ENCODE results near the gene KRT4.

The KRT4 gene

DNA sequence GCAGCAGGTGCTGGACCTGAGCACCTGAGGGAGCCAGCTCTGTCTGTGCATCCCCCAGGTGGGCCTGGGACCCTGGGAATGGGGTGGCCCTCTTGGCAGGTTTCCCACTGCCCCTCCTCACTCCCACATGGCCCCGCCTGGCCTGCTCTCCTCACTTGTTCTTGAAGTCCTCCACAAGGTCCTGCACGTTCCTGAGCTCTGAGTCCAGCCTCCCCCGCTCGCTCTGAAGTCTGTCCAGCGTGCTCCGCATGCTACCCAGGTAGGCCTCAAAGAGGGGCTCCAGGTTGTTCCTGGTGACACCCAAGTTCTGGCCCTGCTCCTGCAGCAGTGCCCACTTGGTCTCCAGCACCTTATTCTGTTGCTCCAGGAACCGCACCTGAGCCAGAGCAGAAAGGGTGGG lies 17.3 kb upstream of the KRT4 start:
- DNase-seq (ENCODE audit: extremely low spot score) = no peak
- CTCF ChIA-PET = interaction anchor here (0.7 to 0.8 kb wide), 2 partner anchors 34 to 39 kb away, joined by 3 to 4 read pairs; no protein-coding TSS in a partner anchor
- TF ChIP-seq LEF1 (IDR thresholded peaks at IDR 0.05; ENCODE audit: borderline replicate concordance) (no peak), SP1 (IDR thresholded peaks at IDR 0.05) (no peak)
- POLR2A ChIA-PET = no interaction called here

DNA sequence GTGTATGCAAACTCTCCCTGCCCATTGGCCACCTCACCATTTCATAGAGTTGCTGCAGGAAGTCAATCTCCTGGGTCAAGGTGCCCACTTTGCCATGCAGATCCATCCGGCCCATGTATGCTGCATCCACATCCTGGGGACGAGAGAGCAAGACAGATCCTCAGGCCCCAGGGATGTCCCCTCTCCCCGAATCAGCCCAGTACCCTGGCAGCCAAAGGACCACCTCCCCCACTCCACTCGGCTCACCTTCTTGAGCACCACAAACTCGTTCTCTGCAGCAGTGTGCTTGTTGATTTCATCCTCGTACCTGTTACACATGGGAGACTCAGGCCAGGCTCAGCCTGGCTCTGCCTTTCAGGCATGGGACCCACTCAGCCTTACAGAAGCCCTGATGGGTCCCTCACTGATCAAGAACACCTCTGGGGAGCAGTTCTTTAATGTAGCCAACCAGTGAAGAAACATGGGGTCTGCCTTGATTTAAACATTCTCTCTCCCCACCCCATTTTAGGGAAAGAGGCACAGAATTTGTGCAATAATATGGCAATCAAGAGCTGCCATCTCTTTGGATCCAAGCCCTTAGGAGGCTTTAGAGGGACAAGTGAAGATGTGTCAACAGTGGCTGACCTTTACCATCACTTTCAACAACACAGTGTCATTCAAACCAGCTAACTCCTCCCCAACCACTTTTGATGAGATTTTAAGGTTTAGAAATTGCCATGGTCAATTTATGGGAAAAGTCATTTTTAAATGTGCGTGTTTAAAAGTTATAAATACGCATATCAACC lies 16.3 kb upstream of the KRT4 start:
- DNase-seq (ENCODE audit: extremely low spot score) = no peak
- POLR2A ChIA-PET = no interaction called here
- CTCF ChIA-PET = interaction anchor here (0.5 kb wide), 1 partner anchor 873 kb away, joined by 4 read pairs; no protein-coding TSS in a partner anchor
- no peak for TF ChIP-seq FOXM1 (IDR thresholded peaks at IDR 0.05; ENCODE audit: borderline replicate concordance)
- TF ChIP-seq ZNF384 (IDR thresholded peaks at IDR 0.05) = no peak

DNA sequence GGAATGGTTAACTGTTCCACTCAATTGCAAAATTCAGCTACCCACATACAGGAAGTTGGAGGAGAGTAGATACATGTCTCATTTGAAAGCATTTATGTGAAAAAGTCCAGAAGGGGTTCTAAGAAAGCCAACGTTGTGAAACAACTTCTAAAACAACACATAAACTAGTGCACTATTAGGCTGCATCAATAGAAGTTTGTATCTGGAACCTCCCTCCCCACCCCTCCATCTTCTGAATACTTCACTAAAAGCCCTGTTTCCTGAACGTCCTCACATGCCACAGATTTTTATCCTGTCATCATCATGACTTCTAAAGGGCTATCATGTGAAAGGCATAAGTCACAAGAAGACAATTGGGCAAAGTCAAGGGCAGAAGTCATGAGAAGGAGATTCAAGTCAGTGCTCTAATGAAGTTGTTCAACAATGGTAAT lies 14.7 kb upstream of the KRT4 start:
- DNase-seq (ENCODE audit: extremely low spot score) = no peak
- POLR2A ChIA-PET = no interaction called here

DNA sequence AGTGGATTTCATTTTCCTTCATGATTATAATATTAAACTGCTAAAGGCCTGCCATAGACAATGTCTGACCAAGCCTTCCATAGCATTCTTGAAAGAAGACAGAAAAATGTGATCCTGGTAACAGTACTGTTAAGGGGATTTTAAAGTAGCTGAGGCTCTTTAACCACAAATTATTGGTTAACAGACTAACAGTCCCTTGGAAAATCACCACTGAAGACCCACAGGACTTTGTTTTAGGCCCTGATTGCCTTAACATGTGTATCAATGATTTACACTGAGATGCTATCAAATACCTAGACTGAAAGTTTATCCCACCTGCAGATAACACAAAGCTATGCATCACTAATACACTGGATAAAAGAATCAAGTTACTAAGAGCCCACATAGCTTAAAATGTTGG lies 14.2 kb upstream of the KRT4 start:
- TF ChIP-seq L3MBTL2 (conservative IDR thresholded peaks at IDR 0.05) = no peak
- no peak for TF ChIP-seq LEF1 (IDR thresholded peaks at IDR 0.05; ENCODE audit: borderline replicate concordance)
- TF ChIP-seq FOXA1 (IDR thresholded peaks at IDR 0.05) = no peak
- TF ChIP-seq, protein P1, sequence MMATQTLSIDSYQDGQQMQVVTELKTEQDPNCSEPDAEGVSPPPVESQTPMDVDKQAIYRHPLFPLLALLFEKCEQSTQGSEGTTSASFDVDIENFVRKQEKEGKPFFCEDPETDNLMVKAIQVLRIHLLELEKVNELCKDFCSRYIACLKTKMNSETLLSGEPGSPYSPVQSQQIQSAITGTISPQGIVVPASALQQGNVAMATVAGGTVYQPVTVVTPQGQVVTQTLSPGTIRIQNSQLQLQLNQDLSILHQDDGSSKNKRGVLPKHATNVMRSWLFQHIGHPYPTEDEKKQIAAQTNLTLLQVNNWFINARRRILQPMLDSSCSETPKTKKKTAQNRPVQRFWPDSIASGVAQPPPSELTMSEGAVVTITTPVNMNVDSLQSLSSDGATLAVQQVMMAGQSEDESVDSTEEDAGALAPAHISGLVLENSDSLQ (IDR thresholded peaks at IDR 0.05) = no peak
- TF ChIP-seq BHLHE40 (IDR thresholded peaks at IDR 0.05; ENCODE audit: borderline replicate concordance) = no peak
- no peak for TF ChIP-seq TARDBP (IDR thresholded peaks at IDR 0.05)
- no peak for TF ChIP-seq ZNF384 (IDR thresholded peaks at IDR 0.05)
- no peak for TF ChIP-seq FOXK2 (IDR thresholded peaks at IDR 0.05)
- no peak for TF ChIP-seq ELF4 (IDR thresholded peaks at IDR 0.05)
- no peak for TF ChIP-seq SP1 (IDR thresholded peaks at IDR 0.05)
- TF ChIP-seq HDGF (IDR thresholded peaks at IDR 0.05; ENCODE audit: borderline replicate concordance) = no peak
- no peak for TF ChIP-seq FOXM1 (IDR thresholded peaks at IDR 0.05; ENCODE audit: borderline replicate concordance)
- no peak for TF ChIP-seq NFRKB (IDR thresholded peaks at IDR 0.05)
- TF ChIP-seq SUZ12 (IDR thresholded peaks at IDR 0.05) = no peak
- TF ChIP-seq CTBP1 (IDR thresholded peaks at IDR 0.05; ENCODE audit: borderline replicate concordance) = no peak
- TF ChIP-seq ARNT (IDR thresholded peaks at IDR 0.05) = no peak
- CTCF ChIA-PET = no interaction called here
- POLR2A ChIA-PET = no interaction called here
- DNase-seq (ENCODE audit: extremely low spot score) = no peak

More for the DNA sequence above, 14.7 kb upstream of the KRT4 start:
- TF ChIP-seq TARDBP (IDR thresholded peaks at IDR 0.05) (no peak), FOXA1 (IDR thresholded peaks at IDR 0.05) (no peak), FOXM1 (IDR thresholded peaks at IDR 0.05; ENCODE audit: borderline replicate concordance) (no peak), NFRKB (IDR thresholded peaks at IDR 0.05) (no peak)
- CTCF ChIA-PET = no interaction called here

DNA sequence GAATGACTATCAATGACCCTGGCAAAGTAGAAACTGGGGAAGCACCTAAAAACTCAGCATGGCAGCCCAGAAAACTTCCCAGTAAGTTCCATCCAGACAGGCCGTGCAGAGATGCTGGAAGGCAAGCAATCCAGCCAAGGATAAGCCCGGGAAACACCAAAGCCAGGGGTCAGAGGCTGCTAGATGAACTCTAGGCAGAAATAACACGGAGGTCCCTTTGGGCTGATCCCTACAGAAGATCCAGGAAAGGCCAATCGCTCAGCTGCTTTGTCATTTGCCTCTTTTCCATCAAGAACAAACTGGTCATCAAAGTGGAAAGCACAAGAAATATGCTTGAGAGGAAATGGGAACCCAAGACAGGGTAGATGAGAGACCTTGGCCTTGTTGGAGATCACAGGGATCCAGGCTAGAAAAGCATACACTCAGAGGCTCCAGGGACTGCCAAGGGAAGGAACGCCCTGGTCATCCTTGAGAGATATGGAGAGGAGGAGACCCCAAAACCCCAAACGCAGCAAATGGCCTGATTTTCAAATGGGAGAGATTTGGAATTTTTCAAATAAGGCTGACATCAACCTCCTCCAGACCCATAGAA lies 13.7 kb upstream of the KRT4 start:
- ChIA-PET CTCF (no interaction called here), POLR2A (no interaction called here)
- no peak for DNase-seq (ENCODE audit: extremely low spot score)
- TF ChIP-seq ELF4 (IDR thresholded peaks at IDR 0.05) (no peak), BHLHE40 (IDR thresholded peaks at IDR 0.05; ENCODE audit: borderline replicate concordance) (no peak), NFRKB (IDR thresholded peaks at IDR 0.05) (no peak), LEF1 (IDR thresholded peaks at IDR 0.05; ENCODE audit: borderline replicate concordance) (no peak), ARNT (IDR thresholded peaks at IDR 0.05) (no peak), CTBP1 (IDR thresholded peaks at IDR 0.05; ENCODE audit: borderline replicate concordance) (no peak), HDGF (IDR thresholded peaks at IDR 0.05; ENCODE audit: borderline replicate concordance) (no peak), FOXK2 (IDR thresholded peaks at IDR 0.05) (no peak), SP1 (IDR thresholded peaks at IDR 0.05) (no peak), ZNF384 (IDR thresholded peaks at IDR 0.05) (no peak), TARDBP (IDR thresholded peaks at IDR 0.05) (no peak), L3MBTL2 (conservative IDR thresholded peaks at IDR 0.05) (no peak), FOXM1 (IDR thresholded peaks at IDR 0.05; ENCODE audit: borderline replicate concordance) (no peak)
- TF ChIP-seq, protein P1 (IDR thresholded peaks at IDR 0.05) = no peak

DNA sequence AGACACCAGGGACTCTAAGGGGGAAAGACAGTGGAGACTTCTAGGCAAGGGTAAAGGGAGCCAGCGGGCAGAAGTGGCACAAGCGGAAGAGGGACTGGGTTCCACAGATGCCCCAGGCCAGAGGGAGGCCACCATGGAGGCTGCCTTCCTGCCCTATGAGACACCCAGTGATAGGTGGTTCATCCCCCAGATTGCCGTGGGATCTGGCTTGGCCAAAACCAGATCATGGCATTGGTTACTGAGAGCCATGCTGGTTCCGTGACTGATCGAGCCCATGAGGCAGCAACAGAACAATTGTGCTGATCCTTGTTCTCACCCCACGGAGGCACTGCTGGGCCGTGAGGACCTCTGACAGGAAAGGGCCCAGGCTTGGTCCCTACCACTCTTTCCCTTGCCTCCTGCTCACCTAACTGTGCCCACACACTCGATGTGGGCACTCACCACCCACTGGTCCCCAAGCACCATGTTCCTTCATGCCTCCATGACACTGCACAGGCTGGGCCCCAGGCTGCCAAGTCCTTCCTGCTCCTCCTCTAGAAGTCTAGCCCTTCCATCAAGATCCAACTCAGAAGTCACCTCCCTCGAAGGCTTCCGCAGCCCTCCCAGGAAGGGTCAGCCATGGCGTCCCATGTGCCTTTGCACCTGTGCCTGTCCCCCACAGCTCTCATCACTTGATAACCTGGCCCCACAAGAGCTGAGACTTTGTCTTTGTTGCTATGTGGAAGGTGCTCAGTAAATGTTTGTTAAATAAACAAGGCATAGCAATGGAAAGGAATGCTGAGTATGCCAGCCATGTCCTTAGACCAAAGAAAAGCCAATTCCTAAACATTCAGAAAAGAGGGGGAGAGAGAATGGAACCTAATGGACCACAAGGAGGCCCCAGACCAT lies 12.9 kb upstream of the KRT4 start:
- DNase-seq (ENCODE audit: extremely low spot score) = no peak
- ChIA-PET CTCF (no interaction called here), POLR2A (no interaction called here)
- no peak for TF ChIP-seq SUZ12 (IDR thresholded peaks at IDR 0.05)
- TF ChIP-seq SP1 (IDR thresholded peaks at IDR 0.05) = no peak
- no peak for TF ChIP-seq FOXM1 (IDR thresholded peaks at IDR 0.05; ENCODE audit: borderline replicate concordance)
- TF ChIP-seq ARNT (IDR thresholded peaks at IDR 0.05) = no peak
- no peak for TF ChIP-seq LEF1 (IDR thresholded peaks at IDR 0.05; ENCODE audit: borderline replicate concordance)
- TF ChIP-seq ELF4 (IDR thresholded peaks at IDR 0.05) = no peak
- TF ChIP-seq TARDBP (IDR thresholded peaks at IDR 0.05) = no peak
- TF ChIP-seq NFRKB (IDR thresholded peaks at IDR 0.05) = no peak
- no peak for TF ChIP-seq ZNF384 (IDR thresholded peaks at IDR 0.05)
- no peak for TF ChIP-seq FOXK2 (IDR thresholded peaks at IDR 0.05)
- TF ChIP-seq L3MBTL2 (conservative IDR thresholded peaks at IDR 0.05) = no peak
- no peak for TF ChIP-seq FOXA1 (IDR thresholded peaks at IDR 0.05)
- TF ChIP-seq HDGF (IDR thresholded peaks at IDR 0.05; ENCODE audit: borderline replicate concordance) = no peak
- no peak for TF ChIP-seq BHLHE40 (IDR thresholded peaks at IDR 0.05; ENCODE audit: borderline replicate concordance)
- no peak for TF ChIP-seq CTBP1 (IDR thresholded peaks at IDR 0.05; ENCODE audit: borderline replicate concordance)
- TF ChIP-seq, protein P1 (IDR thresholded peaks at IDR 0.05) = no peak

Data from HEK293T (cell line).